MG63 (cell line): Measurements from ENCODE around the gene B4GALNT2. TPM values are rescaled to one million over a fixed set of nuclear protein-coding genes. Genes with fewer than 3 reads are reported as not detected.
A peak's percentile ranks its signal among the peaks of the same experiment; 100 is the strongest.
"Not testable (repeated sequence)": the region's sequence is repeated elsewhere in the genome, so short reads cannot be mapped to it uniquely, and the experiment has no call there.

Experiments
- DNase-seq: peaks from one replicate; pipeline ENCODE4 v3.0.0-alpha.2; 2020
- H3K27me3 ChIP-seq: fragments of 250-450 bp; sonication (Bioruptor Pico); 2 replicates; pipeline ENCODE4 v1.5.1; 2020; ENCODE audit warnings: mild to moderate bottlenecking, moderate library complexity
- H3K36me3 ChIP-seq: fragments of 250-450 bp; sonication (Bioruptor Pico); 2 replicates; pipeline ENCODE4 v1.5.1; 2020; ENCODE audit warnings: mild to moderate bottlenecking, moderate library complexity
- H3K4me3 ChIP-seq: fragments of 250-450 bp; sonication (Bioruptor Pico); 2 replicates; pipeline ENCODE4 v1.5.1; 2020; ENCODE audit warnings: mild to moderate bottlenecking, moderate library complexity
- H3K9me3 ChIP-seq: fragments of 250-450 bp; sonication (Bioruptor Pico); 2 replicates; pipeline ENCODE4 v1.5.1; 2020; ENCODE audit warnings: mild to moderate bottlenecking, moderate library complexity
- total RNA-seq: library from RNA; depleted of rRNA; stranded (reverse); fragments of >200 nt; shearing (Covaris generic); gene quantifications from 2 replicates; pipeline ENCODE4 v1.2.3, GENCODE V29; 2014; ENCODE audit warnings: low replicate concordance

Gene B4GALNT2
- total RNA-seq, 1 experiment from 2014 or later, result 0.03 TPM

GRCh38 chr17:49151996-49152395 lies 19.4 kb downstream of the B4GALNT2 start:
- no peaks in the 10 kb centered on the region for H3K36me3 ChIP-seq
- DNase-seq, result no peak
- H3K4me3 ChIP-seq, result no peak overlapping the region
- no peaks in the 10 kb centered on the region for H3K9me3 ChIP-seq
- H3K27me3 ChIP-seq, result no peaks in the 10 kb centered on the region

GRCh38 chr17:49156256-49156655 lies 23.7 kb downstream of the B4GALNT2 start:
- no peak for DNase-seq
- Histone ChIP-seq H3K36me3 (no peaks in the 10 kb centered on the region), H3K9me3 (no peaks in the 10 kb centered on the region), H3K27me3 (no peaks in the 10 kb centered on the region), H3K4me3 (no peak overlapping the region)

GRCh38 chr17:49157784-49158183 lies 25.2 kb downstream of the B4GALNT2 start:
- no peak for DNase-seq
- no peak overlapping the region for H3K4me3 ChIP-seq
- H3K27me3 ChIP-seq, result no peaks in the 10 kb centered on the region
- H3K36me3 ChIP-seq, result no peaks in the 10 kb centered on the region
- no peaks in the 10 kb centered on the region for H3K9me3 ChIP-seq

- no peak for DNase-seq
- peaks cover 16% of the 10 kb centered on the region for H3K27me3 ChIP-seq
- H3K9me3 ChIP-seq, result no peaks in the 10 kb centered on the region
- H3K4me3 ChIP-seq, result no peak overlapping the region
- no peaks in the 10 kb centered on the region for H3K36me3 ChIP-seq
Observed at GRCh38 chr17:49162866-49163265, 30.3 kb downstream of the B4GALNT2 start.

- Histone ChIP-seq H3K36me3 (no peaks in the 10 kb centered on the region), H3K4me3 (no peak overlapping the region), H3K27me3 (peaks cover 24% of the 10 kb centered on the region), H3K9me3 (peaks cover 3% of the 10 kb centered on the region)
- DNase-seq, result no peak
Observed at GRCh38 chr17:49165143-49165542, 32.6 kb downstream of the B4GALNT2 start.

GRCh38 chr17:49168706-49169105 lies 36.1 kb downstream of the B4GALNT2 start:
- Histone ChIP-seq H3K27me3 (peaks cover 28% of the 10 kb centered on the region), H3K36me3 (no peaks in the 10 kb centered on the region), H3K9me3 (peaks cover 12% of the 10 kb centered on the region), H3K4me3 (no peak overlapping the region)
- no peak for DNase-seq

GRCh38 chr17:49170216-49170615 lies 37.6 kb downstream of the B4GALNT2 start:
- H3K27me3 ChIP-seq, result peaks cover 28% of the 10 kb centered on the region
- no peaks in the 10 kb centered on the region for H3K36me3 ChIP-seq

GRCh38 chr17:49170711-49171110 lies 38.1 kb downstream of the B4GALNT2 start:
- Histone ChIP-seq H3K9me3 (peaks cover 22% of the 10 kb centered on the region), H3K27me3 (peaks cover 25% of the 10 kb centered on the region)
- DNase-seq, H3K4me3 ChIP-seq, H3K36me3 ChIP-seq: not testable (repeated sequence)

More at GRCh38 chr17:49170216-49170615, 37.6 kb downstream of the B4GALNT2 start:
- H3K9me3 ChIP-seq, result peaks cover 17% of the 10 kb centered on the region
- no peak overlapping the region for H3K4me3 ChIP-seq
- DNase-seq, result no peak

- not testable (repeated sequence) for H3K36me3 ChIP-seq, DNase-seq, H3K27me3 ChIP-seq, H3K4me3 ChIP-seq
- peaks cover 26% of the 10 kb centered on the region for H3K9me3 ChIP-seq
Observed at GRCh38 chr17:49175978-49176377, 43.4 kb downstream of the B4GALNT2 start.

- peak; percentile 54 for DNase-seq
- no peaks in the 10 kb centered on the region for H3K27me3 ChIP-seq
Observed at GRCh38 chr17:49180303-49180702, 47.7 kb downstream of the B4GALNT2 start.

GRCh38 chr17:49180998-49181635 lies 48.5 kb downstream of the B4GALNT2 start:
- no peak for DNase-seq
- Histone ChIP-seq H3K27me3 (no peaks in the 10 kb centered on the region), H3K9me3 (peaks cover 26% of the 10 kb centered on the region), H3K4me3 (no peak overlapping the region), H3K36me3 (no peaks in the 10 kb centered on the region)

More at GRCh38 chr17:49180303-49180702, 47.7 kb downstream of the B4GALNT2 start:
- Histone ChIP-seq H3K36me3 (no peaks in the 10 kb centered on the region), H3K4me3 (no peak overlapping the region), H3K9me3 (peaks cover 26% of the 10 kb centered on the region)

GRCh38 chr17:49183341-49183740 lies 50.8 kb downstream of the B4GALNT2 start:
- no peak overlapping the region for H3K4me3 ChIP-seq
- peaks cover 25% of the 10 kb centered on the region for H3K9me3 ChIP-seq
- H3K27me3 ChIP-seq, result no peaks in the 10 kb centered on the region
- no peak for DNase-seq
- H3K36me3 ChIP-seq, result no peaks in the 10 kb centered on the region

GRCh38 chr17:49183801-49184200 lies 51.2 kb downstream of the B4GALNT2 start:
- Histone ChIP-seq H3K36me3 (no peaks in the 10 kb centered on the region), H3K27me3 (no peaks in the 10 kb centered on the region), H3K4me3 (no peak overlapping the region), H3K9me3 (peaks cover 25% of the 10 kb centered on the region)
- no peak for DNase-seq

- peaks cover 25% of the 10 kb centered on the region for H3K9me3 ChIP-seq
- H3K36me3 ChIP-seq, H3K27me3 ChIP-seq, H3K4me3 ChIP-seq, DNase-seq: not testable (repeated sequence)
Observed at GRCh38 chr17:49184522-49184921, 52.0 kb downstream of the B4GALNT2 start.

GRCh38 chr17:49185381-49185780 lies 52.8 kb downstream of the B4GALNT2 start:
- DNase-seq, H3K4me3 ChIP-seq, H3K27me3 ChIP-seq, H3K36me3 ChIP-seq: not testable (repeated sequence)
- H3K9me3 ChIP-seq, result peaks cover 25% of the 10 kb centered on the region

GRCh38 chr17:49187301-49187700 lies 54.7 kb downstream of the B4GALNT2 start:
- H3K9me3 ChIP-seq, result peaks cover 24% of the 10 kb centered on the region
- no peaks in the 10 kb centered on the region for H3K27me3 ChIP-seq
- no peak overlapping the region for H3K4me3 ChIP-seq
- DNase-seq, result no peak
- no peaks in the 10 kb centered on the region for H3K36me3 ChIP-seq

GRCh38 chr17:49190932-49191331 lies 58.4 kb downstream of the B4GALNT2 start:
- Histone ChIP-seq H3K36me3 (no peaks in the 10 kb centered on the region), H3K4me3 (no peak overlapping the region), H3K9me3 (peaks cover 8% of the 10 kb centered on the region), H3K27me3 (no peaks in the 10 kb centered on the region)
- no peak for DNase-seq

- no peaks in the 10 kb centered on the region for H3K36me3 ChIP-seq
- no peaks in the 10 kb centered on the region for H3K27me3 ChIP-seq
- H3K4me3 ChIP-seq, result peak overlapping the region; percentile 76
- H3K9me3 ChIP-seq, result peaks cover 4% of the 10 kb centered on the region
- no peak for DNase-seq
Observed at GRCh38 chr17:49191409-49191916, 58.9 kb downstream of the B4GALNT2 start.
